Astrocyte (in vitro differentiated cells and primary cell): ENCODE measurements around the gene TLCD2.

Experiments used
- CTCF ChIP-seq: IDR thresholded peaks from 2 replicates; pipeline ENCODE4 v1.5.1; 2011; ENCODE audit warnings: low read depth, mild to moderate bottlenecking, inconsistent platforms, low read length, moderate library complexity; ENCODE audit not compliant: insufficient read depth
- EZH2 ChIP-seq: IDR thresholded peaks from 2 replicates; pipeline ENCODE4 v1.6.1; 2012; ENCODE audit warnings: mild to moderate bottlenecking, low read length, inconsistent platforms; ENCODE audit not compliant: insufficient read depth

- TF ChIP-seq CTCF: no peak
- TF ChIP-seq EZH2: no peak
These were observed 48.6 kb upstream of the TLCD2 start for GRCh38 chr17:1758807-1759206.
